ENCODE results near the gene HPN. TPM values are rescaled to one million over a fixed set of nuclear protein-coding genes. Genes with fewer than 3 reads are reported as not detected.

Gene HPN
- total and polyA plus RNA-seq, 2 donors (not counting 3 experiments of a cell fraction or from before 2014, with no cell fraction given) = 0.10 TPM; not detected in 1

- intact Hi-C loops (cut with micrococcal nuclease) (no loop called here), dilution Hi-C loops (cut with MboI; ENCODE audit: extremely low pct_ligation_motif_present, low sequenced_read_pairs) (no loop called here)
- TF ChIP-seq POLR2AphosphoS5 (IDR thresholded peaks at IDR 0.05; ENCODE audit: insufficient read depth, low read depth, low read length) = no peak
- TF ChIP-seq CTCF (IDR thresholded peaks at IDR 0.05; ENCODE audit: extremely low read depth in 1 of 2, insufficient read depth in 1 of 2, low read depth in 1 of 2, low read length in 2 of 2) = no peak
- no peak for TF ChIP-seq EZH2 (IDR thresholded peaks at IDR 0.05; ENCODE audit: borderline replicate concordance, low read depth, low read length, severe bottlenecking)
- TF ChIP-seq POLR2A (IDR thresholded peaks at IDR 0.05; ENCODE audit: low read depth, low read length) = no peak
- TF ChIP-seq MAX (IDR thresholded peaks at IDR 0.05; ENCODE audit: insufficient read depth, insufficient read length) = no peak
- no TSS peak for BruUV-seq (replicated peaks)
- no peak overlapping the region for H2AFZ ChIP-seq (ENCODE audit: low read depth, low read length)
- H4K20me1 ChIP-seq (replicated peaks; ENCODE audit: control insufficient read depth, extremely low read depth, insufficient read depth, low read length) = no peaks in the 10 kb centered on the region
- CTCF ChIA-PET = interaction anchor here (1.1 to 4.4 kb wide), 4 partner anchors 10 to 24 kb away, joined by 3 to 35 read pairs (median 6); no protein-coding TSS in a partner anchor
- H3K79me2 ChIP-seq (ENCODE audit: control insufficient read depth, insufficient read depth, low read length) = no peaks in the 10 kb centered on the region
- DNase-seq (ENCODE audit: low read depth, low spot score) = no peak
- H3K4me3 ChIP-seq (replicated peaks in 1 of 3; ENCODE audit: insufficient read depth in 1 of 3, low read depth in 1 of 3, low read length in 3 of 3) = no peak overlapping the region
- FAIRE-seq = no peak
- no peaks in the 10 kb centered on the region for H3K9me3 ChIP-seq (replicated peaks; ENCODE audit: control insufficient read depth, insufficient read depth, low read length)
- H3K9me1 ChIP-seq (replicated peaks; ENCODE audit: control insufficient read depth, extremely low read depth, insufficient read depth, low read length) = no peaks in the 10 kb centered on the region
- H3K27ac ChIP-seq (ENCODE audit: insufficient read depth, low read depth, low read length) = no peak overlapping the region
- no peak overlapping the region for H3K4me2 ChIP-seq (ENCODE audit: insufficient read depth, low read length)
- H3K9ac ChIP-seq (replicated peaks; ENCODE audit: extremely low read depth, insufficient read depth, low read length) = no peak overlapping the region
- peaks cover 0 to 3% of the 10 kb centered on the region in 2 experiments for H3K27me3 ChIP-seq (ENCODE audit: control insufficient read depth in 2 of 2, insufficient read depth in 2 of 2, low read length in 2 of 2)
- H3K4me1 ChIP-seq (ENCODE audit: control insufficient read depth, extremely low read depth, insufficient read depth, low read length) = no peaks in the 10 kb centered on the region
- H3K36me3 ChIP-seq (ENCODE audit: control insufficient read depth in 2 of 2, extremely low read depth in 1 of 2, insufficient read depth in 2 of 2, low read length in 2 of 2) = no peaks in the 10 kb centered on the region
- POLR2A ChIA-PET = interaction anchor here (0.7 kb wide), 1 partner anchor 14 kb away, joined by 4 read pairs; no protein-coding TSS in a partner anchor
Observed at GRCh38 chr19:35055715-35056179, 14.2 kb downstream of the HPN start.
